Neural cell (in vitro differentiated cells): ENCODE data around the gene MYCBP2. TPM values are rescaled to one million over a fixed set of nuclear protein-coding genes. Genes with fewer than 3 reads are reported as not detected.
"Not testable (repeated sequence)": the region's sequence is repeated elsewhere in the genome, so short reads cannot be mapped to it uniquely, and the experiment has no call there.

ENCODE experiments used
- H2AFZ ChIP-seq: fragments of 200-600, 300-800 bp; sonication (generic), shearing (Covaris generic); 2 replicates; pipeline ENCODE4 v1.6.0; 2014; ENCODE audit warnings: low read depth, mild to moderate bottlenecking, antibody characterized with exemption, low read length, moderate library complexity
- H3F3A ChIP-seq: fragments of 200-600 bp; shearing (Covaris generic); 2 replicates; pipeline ENCODE4 v1.6.1; 2016; ENCODE audit warnings: mild to moderate bottlenecking, moderate library complexity, mixed read lengths, antibody characterized with exemption, low read length; ENCODE audit not compliant: insufficient read depth, poor library complexity, severe bottlenecking
- H3K27ac ChIP-seq: fragments of 200-600, 300-800 bp; sonication (generic), shearing (Covaris generic); 2 replicates; pipeline ENCODE4 v1.5.1; 2014; ENCODE audit warnings: mild to moderate bottlenecking, low read length, moderate library complexity
- H3K27me3 ChIP-seq: fragments of 300-800, 200-600 bp; sonication (generic), shearing (Covaris generic); 2 replicates; pipeline ENCODE4 v1.6.0; 2014; ENCODE audit warnings: mild to moderate bottlenecking, low read depth, low read length, moderate library complexity; ENCODE audit not compliant: insufficient read depth
- H3K36me3 ChIP-seq: fragments of 300-800, 200-600 bp; sonication (generic), shearing (Covaris generic); 2 replicates; pipeline ENCODE4 v1.5.1; 2014; ENCODE audit warnings: mild to moderate bottlenecking, antibody characterized with exemption, low read length, moderate library complexity; ENCODE audit not compliant: insufficient read depth
- H3K4me2 ChIP-seq: fragments of 300-800, 200-600 bp; sonication (generic), shearing (Covaris generic); 2 replicates; pipeline ENCODE4 v1.6.0; 2014; ENCODE audit warnings: mild to moderate bottlenecking, low read length
- H3K4me3 ChIP-seq: fragments of 300-800, 200-600 bp; sonication (generic), shearing (Covaris generic); 2 replicates; pipeline ENCODE4 v1.5.1; 2014; ENCODE audit warnings: mild to moderate bottlenecking, low read length, moderate library complexity
- H3K79me2 ChIP-seq: fragments of 200-600 bp; shearing (Covaris generic); replicated peaks from 2 replicates; pipeline ENCODE4 v1.6.0; 2014; ENCODE audit warnings: mild to moderate bottlenecking, low read length, moderate library complexity; ENCODE audit not compliant: insufficient read depth
- H3K9ac ChIP-seq: fragments of 300-800, 200-600 bp; sonication (generic), shearing (Covaris generic); 2 replicates; pipeline ENCODE4 v1.6.1; 2016; ENCODE audit warnings: mild to moderate bottlenecking, low read length, mixed read lengths
- H3K9me2 ChIP-seq: fragments of 200-600 bp; shearing (Covaris generic); 2 replicates; pipeline ENCODE4 v1.6.1; 2016; ENCODE audit warnings: mild to moderate bottlenecking, low read length, mixed read lengths; ENCODE audit not compliant: insufficient read depth
- H3K9me3 ChIP-seq: fragments of 200-600, 300-800 bp; sonication (generic), shearing (Covaris generic); 2 replicates; pipeline ENCODE4 v1.6.1; 2016; ENCODE audit warnings: mild to moderate bottlenecking, mixed run types, low read length, moderate library complexity, mixed read lengths
- H4K20me1 ChIP-seq: fragments of 200-600 bp; shearing (Covaris generic); 2 replicates; pipeline ENCODE4 v1.6.1; 2016; ENCODE audit warnings: mild to moderate bottlenecking, mixed run types; ENCODE audit not compliant: insufficient read depth
- EP300 ChIP-seq: fragments of 450-650 bp; conservative IDR thresholded peaks from 2 replicates; pipeline ENCODE4 v1.6.1; 2014; ENCODE audit warnings: antibody characterized with exemption, mild to moderate bottlenecking, moderate library complexity; ENCODE audit not compliant: poor library complexity, severe bottlenecking
- EZH2 ChIP-seq: fragments of 200-600, 300-800 bp; shearing (Covaris generic), sonication (generic); IDR thresholded peaks from 2 replicates; pipeline ENCODE4 v1.6.1; 2014; ENCODE audit warnings: antibody characterized with exemption, low read length, borderline replicate concordance, mild to moderate bottlenecking; ENCODE audit not compliant: insufficient read depth, poor library complexity, severe bottlenecking
- MXI1 ChIP-seq: fragments of 450-650 bp; conservative IDR thresholded peaks from 2 replicates; pipeline ENCODE4 v1.6.1; 2014; ENCODE audit warnings: antibody characterized with exemption, mild to moderate bottlenecking; ENCODE audit not compliant: poor library complexity, severe bottlenecking
- POLR2AphosphoS5 ChIP-seq: IDR thresholded peaks from 2 replicates; pipeline ENCODE4 v1.6.1; 2012
- RAD21 ChIP-seq: fragments of 450-650 bp; conservative IDR thresholded peaks from 2 replicates; pipeline ENCODE4 v1.6.1; 2014; ENCODE audit warnings: antibody characterized with exemption, mild to moderate bottlenecking, moderate library complexity
- REST ChIP-seq: IDR thresholded peaks from 2 replicates; pipeline ENCODE4 v1.6.1; 2012; ENCODE audit warnings: borderline replicate concordance
- SMC3 ChIP-seq: fragments of 450-650 bp; conservative IDR thresholded peaks from 2 replicates; pipeline ENCODE4 v1.6.1; 2014; ENCODE audit warnings: antibody characterized with exemption, mild to moderate bottlenecking, moderate library complexity; ENCODE audit not compliant: poor library complexity
- TAF1 ChIP-seq: IDR thresholded peaks from 2 replicates; pipeline ENCODE4 v1.6.1; 2012; ENCODE audit warnings: low read depth
- polyA plus RNA-seq: library from polyadenylated mRNA; depleted of rRNA; stranded (reverse); fragments of >200 nt; gene quantifications from 2 replicates; pipeline ENCODE4 v1.2.3, GENCODE V29; 2014
- TF ChIP-seq, protein P1 (sequence below): fragments of 450-650 bp; IDR thresholded peaks from 2 replicates; pipeline ENCODE4 v1.5.1; 2014; ENCODE audit warnings: antibody characterized with exemption, mild to moderate bottlenecking, moderate library complexity; ENCODE audit not compliant: poor library complexity, severe bottlenecking

The MYCBP2 gene
- polyA plus RNA-seq, 1 donor from 2014 or later, result 135 TPM

DNA sequence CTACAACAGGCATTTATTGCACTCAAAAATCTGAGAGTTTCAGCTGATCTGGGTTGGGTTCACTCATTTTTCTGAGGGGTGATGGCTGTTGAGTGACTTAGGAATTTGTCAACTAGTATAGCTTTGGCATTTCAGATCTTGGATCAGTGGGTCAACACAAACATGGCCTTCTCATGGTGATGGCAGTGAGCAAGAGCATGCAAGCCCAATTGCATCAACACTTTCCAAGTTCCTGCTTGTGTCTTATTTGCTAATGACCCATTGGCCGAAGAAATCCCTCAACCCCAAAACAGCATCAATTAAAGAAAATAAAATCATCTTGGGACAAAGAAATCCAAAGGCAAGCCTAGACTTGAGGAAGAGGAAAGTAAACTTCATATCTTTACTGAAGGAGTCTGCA lies 23.9 kb upstream of the MYCBP2 start:
- no peaks in the 10 kb centered on the region for H3F3A ChIP-seq
- H3K27me3 ChIP-seq, result no peaks in the 10 kb centered on the region
- H3K9me2 ChIP-seq, result no peaks in the 10 kb centered on the region
- no peak overlapping the region for H3K4me2 ChIP-seq
- no peak overlapping the region for H3K27ac ChIP-seq
- H2AFZ ChIP-seq, result no peak overlapping the region
- no peaks in the 10 kb centered on the region for H3K9me3 ChIP-seq
- no peak overlapping the region for H3K9ac ChIP-seq
- no peaks in the 10 kb centered on the region for H4K20me1 ChIP-seq
- no peak overlapping the region for H3K4me3 ChIP-seq
- no peaks in the 10 kb centered on the region for H3K79me2 ChIP-seq
- TF ChIP-seq, protein P1, sequence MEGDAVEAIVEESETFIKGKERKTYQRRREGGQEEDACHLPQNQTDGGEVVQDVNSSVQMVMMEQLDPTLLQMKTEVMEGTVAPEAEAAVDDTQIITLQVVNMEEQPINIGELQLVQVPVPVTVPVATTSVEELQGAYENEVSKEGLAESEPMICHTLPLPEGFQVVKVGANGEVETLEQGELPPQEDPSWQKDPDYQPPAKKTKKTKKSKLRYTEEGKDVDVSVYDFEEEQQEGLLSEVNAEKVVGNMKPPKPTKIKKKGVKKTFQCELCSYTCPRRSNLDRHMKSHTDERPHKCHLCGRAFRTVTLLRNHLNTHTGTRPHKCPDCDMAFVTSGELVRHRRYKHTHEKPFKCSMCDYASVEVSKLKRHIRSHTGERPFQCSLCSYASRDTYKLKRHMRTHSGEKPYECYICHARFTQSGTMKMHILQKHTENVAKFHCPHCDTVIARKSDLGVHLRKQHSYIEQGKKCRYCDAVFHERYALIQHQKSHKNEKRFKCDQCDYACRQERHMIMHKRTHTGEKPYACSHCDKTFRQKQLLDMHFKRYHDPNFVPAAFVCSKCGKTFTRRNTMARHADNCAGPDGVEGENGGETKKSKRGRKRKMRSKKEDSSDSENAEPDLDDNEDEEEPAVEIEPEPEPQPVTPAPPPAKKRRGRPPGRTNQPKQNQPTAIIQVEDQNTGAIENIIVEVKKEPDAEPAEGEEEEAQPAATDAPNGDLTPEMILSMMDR, result no peak
- TF ChIP-seq POLR2AphosphoS5, result no peak
- no peak for TF ChIP-seq SMC3
- TF ChIP-seq EZH2, result no peak
- TF ChIP-seq TAF1, result no peak
- TF ChIP-seq EP300, result no peak
- no peak for TF ChIP-seq REST
- TF ChIP-seq RAD21, result no peak
- no peak for TF ChIP-seq MXI1
- no peaks in the 10 kb centered on the region for H3K36me3 ChIP-seq

- H3K9ac ChIP-seq, result no peak overlapping the region
- no peaks in the 10 kb centered on the region for H3K79me2 ChIP-seq
- no peaks in the 10 kb centered on the region for H3F3A ChIP-seq
- TF ChIP-seq POLR2AphosphoS5 (no peak), EZH2 (no peak), MXI1 (no peak), RAD21 (no peak), EP300 (no peak), SMC3 (no peak), TAF1 (no peak), REST (no peak)
- TF ChIP-seq, protein P1, result no peak
- H3K27ac ChIP-seq, result no peak overlapping the region
- no peak overlapping the region for H3K4me2 ChIP-seq
- no peaks in the 10 kb centered on the region for H4K20me1 ChIP-seq
- no peaks in the 10 kb centered on the region for H3K27me3 ChIP-seq
- H3K4me3 ChIP-seq, result no peak overlapping the region
- no peaks in the 10 kb centered on the region for H3K9me2 ChIP-seq
- no peak overlapping the region for H2AFZ ChIP-seq
- no peaks in the 10 kb centered on the region for H3K9me3 ChIP-seq
- no peaks in the 10 kb centered on the region for H3K36me3 ChIP-seq
These were observed 22.5 kb upstream of the MYCBP2 start for GRCh38 chr13:77349365-77349764.

- not testable (repeated sequence) for H3K4me3 ChIP-seq, H3K9ac ChIP-seq, H3K9me2 ChIP-seq, H3F3A ChIP-seq, H4K20me1 ChIP-seq, H3K4me2 ChIP-seq, H3K79me2 ChIP-seq, H2AFZ ChIP-seq, H3K9me3 ChIP-seq, H3K27me3 ChIP-seq, H3K36me3 ChIP-seq, H3K27ac ChIP-seq
These were observed 20.5 kb upstream of the MYCBP2 start for GRCh38 chr13:77347351-77347750.
